Uterus (tissue), 4 donors: ENCODE results near the gene DNAJA4. TPM values are rescaled to one million over a fixed set of nuclear protein-coding genes. Genes with fewer than 3 reads are reported as not detected.

Experiments
- DNase-seq, 2 donors: peaks; one replicate each; pipeline ENCODE4 v3.0.0-alpha.2; 2019 to 2020
- H3K27ac ChIP-seq, 2 donors: fragments of 200-600 bp; sonication (generic); 1 replicate in 1 of 2; 2 replicates in 1 of 2; pipeline ENCODE4 v1.5.1; 2016 to 2018
- H3K27me3 ChIP-seq, 2 donors: fragments of 200-600 bp; sonication (generic); one replicate each; pipeline ENCODE4 v1.5.1; 2018 to 2019; ENCODE audit warnings: control low read depth in 1 of 2
- H3K36me3 ChIP-seq, 2 donors: fragments of 200-600 bp; sonication (generic); one replicate each; pipeline ENCODE4 v1.5.1; 2019; ENCODE audit warnings: control low read depth in 1 of 2
- H3K4me1 ChIP-seq, 2 donors: fragments of 200-600 bp; sonication (generic); one replicate each; pipeline ENCODE4 v1.5.1; 2018 to 2019; ENCODE audit warnings: control low read depth in 1 of 2
- H3K4me3 ChIP-seq, 2 donors: fragments of 200-600 bp; sonication (generic); 1 replicate in 1 of 2; 2 replicates in 1 of 2; pipeline ENCODE4 v1.5.1; 2018 to 2019; ENCODE audit warnings: mild to moderate bottlenecking in 1 of 2
- H3K9me3 ChIP-seq, 2 donors: fragments of 200-600 bp; sonication (generic); one replicate each; pipeline ENCODE4 v1.5.1; 2019; ENCODE audit warnings: control low read depth in 1 of 2
- CTCF ChIP-seq, 4 experiments: fragments of 200-600 bp in 2 of 4; fragments of 450-650 bp in 2 of 4; sonication (generic) in 2 of 4; IDR thresholded peaks; one replicate each; pipeline ENCODE4 v1.5.1; 2016 to 2019; ENCODE audit warnings: antibody characterized with exemption in 4 of 4, mild to moderate bottlenecking in 2 of 4, moderate library complexity in 1 of 4
- POLR2A ChIP-seq, 2 donors: fragments of 450-650 bp; IDR thresholded peaks; one replicate each; pipeline ENCODE4 v1.6.1; 2016; ENCODE audit warnings: antibody characterized with exemption in 2 of 2, mild to moderate bottlenecking in 1 of 2, moderate library complexity in 1 of 2
- intact Hi-C: fragments of 100-400 bp; cut with DNase I; formaldehyde crosslinking; loops from one replicate; pipeline ENCODE4 v1.15.1; 2023; ENCODE audit warnings: low total_unique reads
- total RNA-seq, 4 donors: library from RNA; depleted of rRNA in 3 of 4; stranded (reverse); fragments of >200 nt in 3 of 4; gene quantifications; one replicate each; pipeline versions ENCODE4 v1.1.0 to v1.2.4, GENCODE V29; 2014 to 2023
- donor health status: DM: yes; HTN: yes; CAD: no.

The DNAJA4 gene
- 10 to 100 TPM in 3 of 4 donors, 1 to 10 TPM in 1; 2.6 to 16.8 (median 14.6) TPM for total RNA-seq

- Histone ChIP-seq H3K27me3 (no peaks in the 10 kb centered on the region), H3K9me3 (no peaks in the 10 kb centered on the region), H3K4me1 (no peaks in the 10 kb centered on the region), H3K36me3 (no peaks in the 10 kb centered on the region), H3K4me3 (peak within 1 kb of the TSS; percentile 47 to 53), H3K27ac (peak within 1 kb of the TSS; percentile 67 to 70)
- intact Hi-C loops: no loop called here
- peak; percentile 44 to 54 for DNase-seq
- no peak for TF ChIP-seq CTCF (IDR thresholded peaks at IDR 0.05)
- TF ChIP-seq POLR2A (IDR thresholded peaks at IDR 0.05): no peak
Observed at GRCh38 chr15:78264304-78265136, at the start of gene DNAJA4. DNAJA4 (plus strand) TSS chr15:78264562; CDS start chr15:78264764, 202 bp downstream.

- intact Hi-C loops: no loop called here
- Histone ChIP-seq H3K27me3 (no peaks in the 10 kb centered on the region), H3K4me1 (no peaks in the 10 kb centered on the region), H3K36me3 (no peaks in the 10 kb centered on the region), H3K27ac (no peak overlapping the region), H3K9me3 (no peaks in the 10 kb centered on the region), H3K4me3 (no peak overlapping the region)
- no peak for DNase-seq
- TF ChIP-seq POLR2A (IDR thresholded peaks at IDR 0.05): no peak
- no peak for TF ChIP-seq CTCF (IDR thresholded peaks at IDR 0.05)
Observed at GRCh38 chr15:78216276-78217104, 47.9 kb upstream of the DNAJA4 start.

- no peaks in the 10 kb centered on the region for H3K9me3 ChIP-seq
- H3K27ac ChIP-seq: no peak overlapping the region
- DNase-seq: no peak
- no peaks in the 10 kb centered on the region for H3K4me1 ChIP-seq
- no peaks in the 10 kb centered on the region for H3K27me3 ChIP-seq
- no peak overlapping the region for H3K4me3 ChIP-seq
- intact Hi-C loops: no loop called here
- TF ChIP-seq POLR2A (IDR thresholded peaks at IDR 0.05) (no peak), CTCF (IDR thresholded peaks at IDR 0.05) (no peak)
- no peaks in the 10 kb centered on the region for H3K36me3 ChIP-seq
Observed at GRCh38 chr15:78220713-78221112, 43.6 kb upstream of the DNAJA4 start.

GRCh38 chr15:78222745-78223395 is 41.5 kb upstream of the DNAJA4 start:
- no peak for DNase-seq
- TF ChIP-seq POLR2A (IDR thresholded peaks at IDR 0.05) (no peak), CTCF (IDR thresholded peaks at IDR 0.05) (no peak)
- intact Hi-C loops: no loop called here
- Histone ChIP-seq H3K27ac (no peak overlapping the region), H3K9me3 (no peaks in the 10 kb centered on the region), H3K4me1 (no peaks in the 10 kb centered on the region), H3K4me3 (no peak overlapping the region), H3K36me3 (no peaks in the 10 kb centered on the region), H3K27me3 (no peaks in the 10 kb centered on the region)
